NCI-H2029 treated with DMSO at 0.1 percent for 48 hours (cell line): ENCODE results near the gene SLC12A8.
A peak's percentile ranks its signal among the peaks of the same experiment; 100 is the strongest.

Source experiments
- DNase-seq: peaks from one replicate; lab custom pipeline; 2025; lab: John Stamatoyannopoulos, UW

SLC12A8 gene

GRCh38 chr3:125054062-125054448 is 158.5 kb downstream of the SLC12A8 start:
- DNase-seq = no peak

DNA sequence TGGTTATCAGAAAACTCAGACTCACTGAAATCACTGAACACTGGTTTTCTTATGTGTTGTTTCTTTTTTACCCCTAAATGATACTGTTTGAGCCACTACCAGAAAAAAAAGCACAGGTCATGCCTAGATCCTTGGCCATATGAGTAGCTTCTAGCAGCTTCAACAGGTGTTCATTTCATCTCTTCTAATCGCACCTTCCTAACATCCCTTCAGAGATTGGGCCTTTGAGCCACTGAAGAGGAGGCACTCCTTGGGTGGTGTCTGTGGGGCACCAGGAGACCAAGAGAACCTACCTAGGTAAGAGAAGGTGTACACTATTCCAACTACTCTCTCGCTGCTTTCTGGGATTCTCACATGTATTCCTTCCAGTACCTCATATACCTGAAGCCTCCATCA is 159.2 kb downstream of the SLC12A8 start:
- DNase-seq = no peak

DNA sequence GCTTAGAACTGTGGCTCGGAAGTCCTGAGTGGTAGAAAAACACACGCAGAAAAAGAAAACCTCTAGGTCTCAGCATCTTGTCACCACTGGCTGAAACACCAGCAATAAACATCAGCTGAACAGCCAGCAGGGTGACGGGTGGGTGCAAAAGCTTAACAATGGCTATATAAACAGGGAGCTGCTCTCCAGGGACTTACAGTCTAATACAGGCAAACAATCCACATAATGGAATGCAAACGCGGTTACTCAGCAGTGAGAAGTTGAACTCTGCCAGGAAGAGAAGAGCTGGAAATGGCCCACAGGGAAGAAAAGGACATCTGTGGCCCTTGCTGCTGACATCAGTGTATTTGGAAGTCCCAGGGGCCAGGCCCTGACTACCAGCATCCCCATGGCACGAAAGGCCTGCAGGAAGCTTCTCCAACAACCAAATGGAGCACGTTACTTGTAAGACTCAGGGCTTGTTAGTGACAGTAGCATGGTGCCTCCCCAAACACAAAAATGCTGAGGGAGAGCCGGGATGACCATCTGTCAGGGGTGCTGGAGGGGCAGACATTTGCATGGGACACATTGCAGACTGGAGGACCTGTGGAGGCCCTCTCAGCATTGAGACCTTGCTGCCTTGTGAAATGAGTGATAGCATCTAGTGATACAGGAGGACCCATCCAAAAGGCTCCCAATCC is 159.8 kb downstream of the SLC12A8 start:
- DNase-seq = peak; percentile 5

DNA sequence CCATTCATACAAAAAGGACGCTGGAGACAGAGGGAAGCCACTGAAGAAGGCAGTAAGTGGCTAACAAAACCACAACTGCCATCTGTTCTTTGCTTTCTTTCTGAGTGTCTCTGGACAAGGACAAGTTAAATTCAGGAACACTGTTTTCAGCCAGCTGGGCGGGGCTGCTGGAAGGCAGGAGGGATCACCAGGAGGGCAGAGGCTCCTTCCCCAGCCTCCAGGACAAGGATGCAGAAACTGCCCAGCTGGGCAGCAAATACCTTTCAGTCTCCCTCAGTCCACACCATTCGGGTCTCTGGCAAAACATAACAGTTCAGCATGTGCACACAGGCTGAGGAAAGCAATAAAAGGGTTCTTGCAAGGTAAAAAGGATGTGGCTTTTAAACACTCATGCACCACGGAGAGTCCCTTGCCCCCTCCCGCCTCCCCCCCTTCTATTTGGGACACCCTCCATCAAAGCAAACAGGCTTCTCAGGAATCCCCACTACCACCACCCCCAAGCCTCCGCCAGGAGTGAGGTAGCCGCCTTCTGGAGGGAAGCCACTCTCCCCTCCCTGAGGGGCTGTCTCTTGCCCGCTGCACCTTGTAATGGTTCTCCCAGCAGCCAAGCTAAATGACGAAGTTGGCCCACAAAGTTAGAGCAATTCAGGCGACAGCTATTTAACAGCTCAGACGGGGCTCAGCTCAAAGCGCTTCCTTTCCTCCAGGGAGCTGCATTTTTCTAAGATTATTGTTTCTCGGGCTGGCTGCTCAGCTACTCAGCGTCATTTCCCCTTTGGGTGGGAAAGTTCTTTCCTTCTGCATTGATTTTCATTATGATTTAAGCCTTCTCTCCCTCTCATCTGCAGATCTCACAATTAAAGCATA is 160.6 kb downstream of the SLC12A8 start:
- no peak for DNase-seq

DNA sequence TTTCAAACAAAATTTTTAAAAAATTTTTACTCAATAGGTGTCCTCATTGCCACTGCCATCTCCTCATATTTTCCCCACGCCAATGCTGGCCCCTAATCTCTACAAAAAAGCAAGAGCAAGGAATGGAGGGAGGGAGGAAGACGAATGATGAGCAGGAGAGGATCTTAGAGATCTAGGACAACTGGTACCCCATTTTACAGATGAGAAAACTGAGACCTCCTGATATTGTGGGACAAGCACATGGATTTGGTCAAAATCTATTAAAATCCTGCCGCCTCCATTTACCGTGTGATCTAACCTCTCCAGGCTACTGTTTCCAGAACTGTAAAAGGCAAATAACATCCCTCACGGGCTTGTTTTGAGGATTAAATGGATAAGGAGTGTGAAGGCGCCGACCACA is 161.3 kb downstream of the SLC12A8 start:
- DNase-seq = no peak

GRCh38 chr3:125050488-125051090 is 162.0 kb downstream of the SLC12A8 start:
- no peak for DNase-seq

- DNase-seq = no peak
These were observed 164.3 kb downstream of the SLC12A8 start for GRCh38 chr3:125048282-125048681.

DNA sequence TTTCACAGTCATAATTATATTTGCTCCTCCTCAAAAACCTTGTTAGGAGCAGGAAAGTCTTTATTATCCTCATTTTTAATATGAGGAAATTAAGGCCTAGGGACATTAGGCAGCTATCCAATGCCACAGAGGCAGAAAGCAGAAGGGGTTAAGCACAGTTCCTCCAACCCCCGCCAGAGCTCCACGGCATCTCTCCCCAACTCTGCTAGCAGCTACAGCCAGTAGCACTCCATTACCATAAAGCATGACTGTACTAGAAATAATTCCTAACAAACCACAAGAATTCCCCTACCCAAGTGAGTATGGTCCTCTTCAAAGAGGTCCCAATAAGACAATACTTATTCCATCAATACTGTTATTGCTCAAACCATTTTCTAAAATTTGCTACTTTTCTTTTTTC is 166.6 kb downstream of the SLC12A8 start:
- no peak for DNase-seq

GRCh38 chr3:125045194-125045593 is 167.4 kb downstream of the SLC12A8 start:
- no peak for DNase-seq

- DNase-seq = no peak
These were observed 168.9 kb downstream of the SLC12A8 start for GRCh38 chr3:125043599-125044151.

GRCh38 chr3:125042725-125043406 is 169.7 kb downstream of the SLC12A8 start:
- no peak for DNase-seq

- no peak for DNase-seq
These were observed 173.1 kb downstream of the SLC12A8 start for GRCh38 chr3:125039131-125040100.

DNA sequence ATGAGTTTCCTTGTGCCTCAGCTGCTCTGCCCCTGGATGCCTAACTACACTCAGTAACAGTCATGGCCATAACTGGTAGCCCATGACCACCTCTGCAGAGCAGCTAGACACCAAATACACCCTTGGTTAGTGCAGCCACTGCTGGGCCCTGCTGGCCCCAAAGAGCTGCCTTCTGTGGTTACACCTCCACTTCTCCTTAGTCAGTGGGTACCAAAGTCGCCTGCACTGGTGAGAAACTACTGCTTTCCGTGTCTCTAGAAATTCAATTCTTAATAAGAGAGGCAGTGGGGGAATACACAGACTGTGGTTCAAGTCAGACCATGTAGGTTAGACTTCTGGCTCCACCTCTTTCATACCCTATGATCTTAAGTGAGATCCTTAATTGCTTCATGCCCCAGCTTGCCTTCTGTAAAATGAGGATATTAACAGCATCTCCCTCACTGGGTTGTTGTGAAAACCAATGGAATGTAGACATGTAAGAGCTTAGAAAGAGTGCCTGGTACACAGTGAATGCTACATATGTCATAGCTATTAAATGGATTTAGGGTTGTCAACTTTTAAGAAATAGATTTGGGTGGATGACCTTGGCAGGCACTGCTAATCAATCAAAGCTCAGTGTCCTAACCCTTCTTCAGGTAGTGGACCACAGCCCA is 174.9 kb downstream of the SLC12A8 start:
- no peak for DNase-seq

DNA sequence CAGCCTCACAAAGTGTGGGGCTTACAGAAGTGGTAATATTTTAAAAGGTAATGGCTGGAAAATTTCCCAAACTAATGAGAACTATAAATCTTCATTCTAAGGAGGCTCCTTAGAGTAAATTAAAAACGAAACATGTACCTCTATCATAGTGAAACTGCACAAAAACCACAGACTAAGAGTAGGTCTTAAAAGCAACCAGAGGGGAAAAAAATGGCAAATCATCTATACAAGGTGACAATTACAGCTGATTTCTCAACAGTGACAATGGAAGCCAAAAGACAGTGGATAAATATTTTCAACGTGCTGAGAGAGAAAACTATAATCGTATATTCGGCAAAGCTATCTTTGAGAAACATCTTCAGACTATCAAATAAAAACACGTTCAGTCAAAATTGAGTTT is 177.3 kb downstream of the SLC12A8 start:
- no peak for DNase-seq

DNA sequence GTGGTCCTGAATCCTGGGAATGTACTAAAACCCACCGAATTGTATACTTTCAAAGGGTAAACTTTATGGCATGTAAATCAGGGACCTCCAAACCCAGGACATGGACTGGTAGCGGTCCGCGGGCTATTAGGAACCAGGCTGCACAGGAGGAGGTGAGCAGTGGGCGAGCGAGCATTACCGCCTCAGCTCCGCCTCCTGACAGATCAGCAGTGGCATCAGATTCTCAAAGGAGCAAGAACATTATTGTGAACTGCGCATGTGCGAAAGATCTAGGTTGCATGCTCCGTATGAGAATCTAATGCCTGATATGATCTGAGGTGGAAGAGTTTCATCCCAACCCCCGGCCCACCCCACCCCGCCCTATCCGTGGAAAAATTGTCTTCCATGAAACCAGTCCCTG is 178.9 kb downstream of the SLC12A8 start:
- DNase-seq = no peak

GRCh38 chr3:125033135-125033534 is 179.4 kb downstream of the SLC12A8 start:
- no peak for DNase-seq

DNA sequence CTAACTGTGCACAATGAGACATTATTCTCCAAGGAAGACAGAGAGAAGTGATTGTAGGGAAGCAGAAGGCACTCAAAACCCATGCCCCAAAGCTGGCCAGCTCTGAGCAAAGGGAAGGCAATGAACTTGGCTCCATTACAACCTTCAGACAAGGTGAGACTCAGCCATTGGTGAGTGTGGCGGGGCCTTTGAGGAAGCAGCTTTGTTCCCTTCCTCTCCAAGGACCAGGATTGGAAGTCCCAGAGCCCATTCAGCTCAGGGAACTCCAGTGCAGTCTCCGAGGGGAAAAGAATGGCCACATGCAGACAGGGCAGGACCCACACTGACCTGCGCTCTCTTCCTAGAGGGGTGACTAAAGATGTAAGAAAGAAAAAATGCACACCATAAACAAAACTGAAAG is 179.9 kb downstream of the SLC12A8 start:
- no peak for DNase-seq
